GM19099 (cell line): ENCODE data around the gene HOXA4.

ENCODE experiments used
- POLR2A ChIP-seq: IDR thresholded peaks from 3 replicates; pipeline ENCODE4 v1.6.1; 2011; ENCODE audit warnings: low read depth; ENCODE audit not compliant: insufficient read length; ENCODE audit errors: extremely low read depth

Gene HOXA4

DNA sequence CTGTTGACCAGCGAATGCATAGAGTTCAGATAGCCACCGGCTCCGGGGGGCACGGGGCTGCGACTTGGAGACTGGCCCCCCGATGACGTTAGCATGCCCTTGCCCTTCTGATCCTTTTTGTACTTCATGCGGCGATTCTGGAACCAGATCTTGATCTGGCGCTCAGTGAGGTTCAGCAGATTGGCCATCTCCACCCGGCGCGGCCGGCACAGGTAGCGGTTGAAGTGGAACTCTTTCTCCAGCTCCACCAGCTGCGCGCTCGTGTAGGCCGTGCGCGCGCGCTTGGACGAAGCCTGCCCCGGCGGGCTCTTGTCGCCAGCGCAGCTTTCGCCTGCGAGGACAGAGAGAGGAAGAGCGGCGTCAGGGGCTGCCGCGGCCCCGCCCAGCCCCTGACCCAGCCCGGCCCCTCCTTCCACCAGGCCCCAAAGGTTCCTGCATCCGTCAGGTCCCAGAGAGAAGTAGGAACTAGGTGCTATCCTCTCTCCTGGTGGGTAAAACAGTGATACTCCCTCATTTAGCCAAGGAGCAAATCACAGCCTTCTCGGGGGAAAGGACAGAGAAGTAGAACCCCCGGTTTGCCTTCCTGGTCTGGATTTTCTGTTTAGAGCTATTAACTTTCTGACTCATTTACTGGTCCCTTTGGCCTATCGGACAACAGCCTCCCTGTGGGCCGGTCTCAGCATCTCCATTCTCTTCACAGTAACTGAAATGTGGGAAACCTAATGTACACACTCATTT is 22.0 kb downstream of the HOXA4 start:
- TF ChIP-seq POLR2A, result no peak

DNA sequence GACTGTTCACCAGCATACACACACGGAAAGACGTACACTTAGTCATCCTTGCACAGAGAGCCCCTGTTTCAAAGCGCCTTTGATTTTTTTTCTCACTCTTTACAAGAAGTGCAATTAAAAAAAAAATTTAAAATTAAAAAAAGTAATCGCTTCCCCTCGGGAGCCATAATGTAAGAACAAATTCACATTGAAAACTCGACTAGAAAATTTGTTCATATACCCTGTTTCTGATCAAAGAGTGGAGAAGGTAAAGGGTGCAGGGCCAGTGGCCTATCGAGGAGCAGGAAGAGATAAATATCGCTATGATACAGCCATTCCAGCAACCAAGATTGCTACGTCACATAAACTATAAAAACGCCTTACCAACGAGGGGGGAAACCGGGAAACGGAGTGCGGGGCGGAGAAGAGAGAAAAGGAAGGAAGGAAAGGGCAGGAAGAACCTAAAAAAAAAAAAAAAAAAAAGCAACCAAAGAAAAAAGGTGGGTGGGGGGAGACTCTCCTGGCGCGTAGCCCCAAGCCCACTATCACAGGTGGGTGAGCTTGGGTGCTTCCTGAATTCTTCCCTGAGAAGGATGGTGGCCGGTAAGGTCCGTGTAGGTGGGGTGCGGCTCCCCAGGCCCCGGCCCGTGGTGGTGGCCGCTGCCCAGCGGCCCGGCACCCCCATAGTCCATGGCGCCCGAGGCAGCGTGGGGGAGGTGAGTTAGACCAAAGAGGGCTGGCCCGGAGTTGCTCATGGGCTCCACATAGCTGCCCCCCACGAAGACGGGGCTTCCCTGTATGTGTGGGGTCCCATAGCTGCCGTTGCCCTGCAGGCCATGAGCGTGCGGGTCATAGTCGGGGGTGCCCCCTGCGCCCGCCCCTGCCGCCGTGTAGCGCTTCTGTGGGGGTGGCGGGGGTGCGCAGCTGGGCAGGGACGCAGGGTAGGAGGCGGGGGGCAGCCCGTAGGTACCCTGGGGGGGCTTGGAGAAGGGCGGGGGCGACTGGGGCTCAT is 22.9 kb downstream of the HOXA4 start:
- TF ChIP-seq POLR2A, result no peak

- no peak for TF ChIP-seq POLR2A
These were observed 23.7 kb downstream of the HOXA4 start for GRCh38 chr7:27106901-27107240.

DNA sequence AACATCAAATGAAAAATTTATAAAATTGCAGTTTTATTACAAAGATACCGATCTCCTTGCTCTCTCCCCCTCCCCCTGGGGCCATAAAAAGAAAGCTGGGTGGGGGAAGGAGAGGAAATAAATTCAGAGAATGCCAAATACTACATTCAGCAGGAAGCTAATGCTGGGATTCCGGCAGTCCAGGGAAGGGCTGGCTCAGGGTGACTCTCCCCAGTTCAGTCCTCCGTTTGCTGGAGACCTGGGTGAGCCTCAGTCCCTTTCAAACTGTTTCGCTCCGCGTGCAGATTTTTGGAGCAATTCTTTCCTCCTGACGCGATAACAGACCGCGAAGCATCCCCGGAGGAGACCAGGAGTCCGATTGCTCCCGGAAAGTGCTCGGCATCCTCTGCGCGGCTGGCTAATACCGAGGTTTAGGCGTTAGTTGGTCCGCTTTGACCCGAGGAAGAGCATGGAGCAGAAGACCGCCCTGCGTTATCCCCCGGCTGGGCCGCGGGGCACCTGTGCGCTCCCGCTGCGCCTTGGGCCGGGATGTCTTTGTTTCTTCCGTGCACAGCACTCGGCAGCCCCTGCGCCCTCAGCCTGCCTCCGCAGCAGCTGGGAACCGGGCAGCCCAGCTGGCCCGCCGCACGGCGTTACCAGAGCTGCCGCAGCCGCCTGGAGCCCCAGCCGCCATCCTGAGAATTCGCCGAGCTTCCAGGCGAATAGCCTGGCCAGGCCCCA is 24.2 kb downstream of the HOXA4 start:
- no peak for TF ChIP-seq POLR2A

DNA sequence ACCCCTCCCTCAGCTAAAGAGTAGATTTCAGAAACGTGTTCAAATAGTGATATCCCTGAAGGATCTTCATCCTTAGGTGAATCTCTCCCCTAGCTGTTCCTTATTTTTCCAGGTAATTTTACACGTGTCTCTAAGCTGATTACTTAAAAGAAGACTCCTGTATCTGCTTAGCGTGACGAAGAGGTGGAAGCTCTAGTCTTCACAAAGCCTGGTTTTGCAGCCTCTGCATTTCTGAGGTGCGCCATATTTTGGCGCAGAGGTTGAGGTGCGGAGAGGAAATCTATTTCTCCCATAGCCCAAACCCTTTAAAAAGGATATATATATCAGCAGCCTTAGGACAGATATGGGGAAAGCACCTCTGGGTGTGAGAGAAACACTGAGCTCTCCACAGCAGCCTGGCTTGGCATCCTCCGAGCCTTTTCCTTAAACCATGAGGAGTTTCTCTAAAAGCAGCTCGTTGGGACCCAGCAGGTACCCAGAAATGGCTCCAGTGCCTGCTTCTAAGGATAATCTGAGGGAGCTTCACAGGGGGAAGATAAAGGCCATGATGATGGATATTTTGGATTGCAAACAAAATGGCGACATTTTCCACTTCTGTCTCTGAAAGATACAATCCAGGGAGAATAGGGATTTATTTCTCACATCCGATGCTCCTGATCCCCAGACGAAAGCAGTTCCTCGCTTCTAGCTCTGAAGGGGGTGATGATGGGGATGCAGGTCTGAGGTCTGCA is 25.1 kb downstream of the HOXA4 start:
- no peak for TF ChIP-seq POLR2A

GRCh38 chr7:27104341-27105058 is 26.1 kb downstream of the HOXA4 start:
- TF ChIP-seq POLR2A, result no peak

DNA sequence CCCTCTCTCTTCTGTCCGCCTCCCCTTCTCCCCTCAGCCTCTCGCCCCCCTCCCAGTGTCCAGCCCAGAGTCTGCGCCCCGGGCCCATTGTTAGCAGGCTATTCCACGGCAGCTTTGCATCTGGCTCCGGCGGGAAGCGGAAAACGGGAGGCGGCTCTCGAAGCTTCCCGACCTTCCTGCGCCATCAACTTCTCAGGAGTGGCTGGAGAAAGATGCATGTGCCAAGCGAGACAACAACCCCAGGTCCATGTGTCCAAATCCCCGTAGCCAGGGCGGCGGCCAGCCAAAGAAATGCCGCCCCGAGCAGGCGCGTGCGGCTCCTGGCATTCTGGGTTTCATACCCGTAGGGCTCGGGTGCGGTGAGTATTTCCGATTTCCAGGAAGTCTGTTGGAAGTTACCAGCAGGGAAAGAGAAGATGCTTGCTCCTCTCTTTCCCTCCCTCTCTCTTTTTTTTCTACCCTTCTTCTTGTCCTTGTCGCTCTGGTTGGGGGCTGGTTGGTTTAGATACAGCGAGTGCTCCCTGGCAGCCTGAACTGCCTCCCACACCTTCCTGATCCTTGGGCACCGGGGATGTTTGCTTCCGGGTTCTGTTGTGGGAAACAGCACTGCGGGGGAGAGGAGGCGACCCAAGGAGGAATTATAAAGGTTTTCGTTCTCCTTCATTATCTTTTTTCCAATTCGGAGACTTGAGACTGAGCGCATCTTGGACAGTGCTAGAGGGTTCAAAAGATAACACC is 26.9 kb downstream of the HOXA4 start:
- no peak for TF ChIP-seq POLR2A

GRCh38 chr7:27102581-27103442 is 27.7 kb downstream of the HOXA4 start, which contains the start of gene HOXA2:
Gene HOXA2, minus strand, starts transcription at chr7:27102683. Its CDS starts 183 bp downstream, at chr7:27102500.
- no peak for TF ChIP-seq POLR2A

GRCh38 chr7:27101957-27102580 is 28.5 kb downstream of the HOXA4 start:
- TF ChIP-seq POLR2A, result no peak

DNA sequence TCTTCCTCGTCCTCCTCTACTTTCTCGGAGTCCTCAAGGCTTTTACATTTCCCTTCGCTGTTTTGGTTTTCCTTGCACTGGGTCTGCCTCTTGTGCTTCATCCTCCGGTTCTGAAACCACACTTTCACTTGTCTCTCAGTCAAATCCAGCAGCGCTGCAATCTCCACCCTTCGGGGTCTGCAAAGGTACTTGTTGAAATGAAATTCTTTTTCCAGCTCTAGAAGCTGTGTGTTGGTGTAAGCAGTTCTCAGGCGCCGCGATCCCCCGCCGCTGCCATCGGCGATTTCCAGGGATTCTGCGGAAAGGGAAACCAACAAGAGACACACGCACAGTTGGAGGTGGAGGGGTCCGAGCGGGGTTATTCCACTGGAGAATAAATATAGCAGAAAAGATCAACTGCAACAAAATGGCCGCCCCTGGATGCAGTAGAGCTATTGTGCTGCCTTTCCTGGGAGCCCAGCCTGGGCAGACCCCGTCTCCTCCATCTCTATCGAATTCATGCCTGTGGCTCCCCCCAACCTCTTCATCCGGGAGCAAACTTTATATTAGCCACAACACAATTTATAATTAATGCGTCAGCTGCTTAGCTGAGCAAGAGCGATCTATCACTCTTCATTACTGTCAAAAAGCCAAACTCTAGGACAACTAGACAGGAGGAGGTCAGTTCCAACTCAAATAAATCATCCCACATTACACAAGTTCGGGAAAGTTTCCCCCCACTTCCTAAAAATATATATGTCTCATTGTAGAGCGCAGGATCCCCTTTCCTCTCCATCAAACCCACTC is 29.2 kb downstream of the HOXA4 start:
- TF ChIP-seq POLR2A, result no peak

- no peak for TF ChIP-seq POLR2A
These were observed 29.8 kb downstream of the HOXA4 start for GRCh38 chr7:27100694-27101170.
